Right atrium auricular region (tissue), 2 donors: ENCODE results near the gene ODC1. TPM values are rescaled to one million over a fixed set of nuclear protein-coding genes. Genes with fewer than 3 reads are reported as not detected.

Experiments
- DNase-seq: peaks from one replicate; pipeline ENCODE4 v3.0.0-alpha.2; 2019; ENCODE audit warnings: low spot score
- H3K27ac ChIP-seq, 2 donors: fragments of 200-600 bp; sonication (generic); 1 replicate in 1 of 2; 2 replicates in 1 of 2; pipeline ENCODE4 v1.5.1; 2016 to 2019
- H3K27me3 ChIP-seq, 2 donors: fragments of 200-600 bp; sonication (generic); one replicate each; pipeline versions ENCODE4 v1.5.1 to v1.6.0; 2017 to 2019
- H3K36me3 ChIP-seq: fragments of 200-600 bp; sonication (generic); one replicate; pipeline ENCODE4 v1.5.1; 2016
- H3K4me1 ChIP-seq, 2 donors: fragments of 200-600 bp; sonication (generic); one replicate each; pipeline versions ENCODE4 v1.5.1 to v1.6.0; 2017 to 2019
- H3K4me3 ChIP-seq, 2 donors: fragments of 200-600 bp; sonication (generic); 1 replicate in 1 of 2; 2 replicates in 1 of 2; pipeline ENCODE4 v1.5.1; 2017 to 2019; ENCODE audit warnings: mild to moderate bottlenecking in 1 of 2, moderate library complexity in 1 of 2
- H3K9me3 ChIP-seq, 2 donors: fragments of 200-600 bp; sonication (generic); one replicate each; pipeline ENCODE4 v1.5.1; 2019
- CTCF ChIP-seq, 2 donors: fragments of 200-600 bp; sonication (generic); IDR thresholded peaks; one replicate each; pipeline ENCODE4 v1.5.1; 2019; ENCODE audit warnings: antibody characterized with exemption in 2 of 2
- total RNA-seq, 2 donors: library from RNA; depleted of rRNA; stranded (reverse); fragments of >200 nt; gene quantifications; one replicate each; pipeline ENCODE4 v1.1.0, GENCODE V29; 2016

ODC1 gene
- total RNA-seq, 2 donors from 2014 or later: 41.3 to 73.9 TPM

- DNase-seq: no peak
- Histone ChIP-seq H3K27me3 (no peaks in the 10 kb centered on the region), H3K36me3 (no peaks in the 10 kb centered on the region), H3K9me3 (no peaks in the 10 kb centered on the region), H3K4me1 (peaks cover 0 to 13% of the 10 kb centered on the region in 2 donors), H3K27ac (no peak overlapping the region), H3K4me3 (no peak overlapping the region)
- no peak for TF ChIP-seq CTCF (IDR thresholded peaks at IDR 0.05)
Observed at GRCh38 chr2:10415640-10416039, 32.5 kb downstream of the ODC1 start.

- no peaks in the 10 kb centered on the region for H3K27me3 ChIP-seq
- peaks cover 0 to 13% of the 10 kb centered on the region in 2 donors for H3K4me1 ChIP-seq
- TF ChIP-seq CTCF (IDR thresholded peaks at IDR 0.05): no peak
- H3K27ac ChIP-seq: no peak overlapping the region
- DNase-seq: no peak
- no peaks in the 10 kb centered on the region for H3K36me3 ChIP-seq
- H3K4me3 ChIP-seq: no peak overlapping the region
- no peaks in the 10 kb centered on the region for H3K9me3 ChIP-seq
Observed at GRCh38 chr2:10415048-10415447, 33.1 kb downstream of the ODC1 start.

- H3K9me3 ChIP-seq: no peaks in the 10 kb centered on the region
- no peaks in the 10 kb centered on the region for H3K36me3 ChIP-seq
- H3K27ac ChIP-seq: no peak overlapping the region
- H3K4me1 ChIP-seq: peaks cover 0 to 13% of the 10 kb centered on the region in 2 donors
- no peak for DNase-seq
- no peak for TF ChIP-seq CTCF (IDR thresholded peaks at IDR 0.05)
- H3K27me3 ChIP-seq: no peaks in the 10 kb centered on the region
- H3K4me3 ChIP-seq: no peak overlapping the region
Observed at GRCh38 chr2:10414591-10414990, 33.5 kb downstream of the ODC1 start.

GRCh38 chr2:10413991-10414451 lies 34.1 kb downstream of the ODC1 start:
- Histone ChIP-seq H3K9me3 (no peaks in the 10 kb centered on the region), H3K4me3 (no peak overlapping the region), H3K4me1 (peaks cover 0 to 18% of the 10 kb centered on the region in 2 donors), H3K36me3 (no peaks in the 10 kb centered on the region), H3K27me3 (no peaks in the 10 kb centered on the region), H3K27ac (no peak overlapping the region)
- DNase-seq: no peak
- no peak for TF ChIP-seq CTCF (IDR thresholded peaks at IDR 0.05)

- Histone ChIP-seq H3K36me3 (no peaks in the 10 kb centered on the region), H3K4me1 (peaks cover 0 to 23% of the 10 kb centered on the region in 2 donors), H3K27ac (no peak overlapping the region), H3K9me3 (no peaks in the 10 kb centered on the region), H3K4me3 (no peak overlapping the region), H3K27me3 (no peaks in the 10 kb centered on the region)
- DNase-seq: no peak
- TF ChIP-seq CTCF (IDR thresholded peaks at IDR 0.05): no peak
Observed at GRCh38 chr2:10413503-10413902, 34.6 kb downstream of the ODC1 start.

- Histone ChIP-seq H3K36me3 (no peaks in the 10 kb centered on the region), H3K4me1 (peaks cover 0 to 34% of the 10 kb centered on the region in 2 donors), H3K27ac (no peak overlapping the region), H3K27me3 (no peaks in the 10 kb centered on the region), H3K9me3 (no peaks in the 10 kb centered on the region), H3K4me3 (no peak overlapping the region)
- TF ChIP-seq CTCF (IDR thresholded peaks at IDR 0.05): no peak
- DNase-seq: no peak
Observed at GRCh38 chr2:10412380-10412779, 35.7 kb downstream of the ODC1 start.
